ENCODE measurements around the gene LOC101059915. TPM values are rescaled to one million over a fixed set of nuclear protein-coding genes. Genes with fewer than 3 reads are reported as not detected.
"Not testable (repeated sequence)": the region's sequence is repeated elsewhere in the genome, so short reads cannot be mapped to it uniquely, and the experiment has no call there.

LOC101059915 gene

GRCh38 chrX:71714064-71714463, 46.7 kb downstream of the LOC101059915 start:
- WGBS, 2 donors: no CpG with 5 or more reads among the region's 14 CpGs
- H3K36me3 ChIP-seq (ENCODE audit: control insufficient read depth in 1 of 2, insufficient read depth in 2 of 2, low read length in 1 of 2); H3K27ac ChIP-seq (ENCODE audit: low read depth in 1 of 2, low read length in 2 of 2); H3K9me3 ChIP-seq (ENCODE audit: control insufficient read depth, low read length); H3K4me3 ChIP-seq (ENCODE audit: low read length in 2 of 2); DNase-seq; ATAC-seq (ENCODE audit: low FRiP score); H3K4me1 ChIP-seq (ENCODE audit: control insufficient read depth in 1 of 2, insufficient read depth in 2 of 2, low read length in 2 of 2); intact Hi-C loops (cut with DNase I); H3K27me3 ChIP-seq (ENCODE audit: control insufficient read depth in 1 of 2, insufficient read depth in 2 of 2, low read length in 1 of 2): not testable (repeated sequence)

- ATAC-seq (ENCODE audit: low FRiP score); H3K36me3 ChIP-seq (ENCODE audit: control insufficient read depth in 1 of 2, insufficient read depth in 2 of 2, low read length in 1 of 2); H3K9me3 ChIP-seq (ENCODE audit: control insufficient read depth, low read length); H3K27me3 ChIP-seq (ENCODE audit: control insufficient read depth in 1 of 2, insufficient read depth in 2 of 2, low read length in 1 of 2); H3K4me1 ChIP-seq (ENCODE audit: control insufficient read depth in 1 of 2, insufficient read depth in 2 of 2, low read length in 2 of 2); H3K27ac ChIP-seq (ENCODE audit: low read depth in 1 of 2, low read length in 2 of 2); H3K4me3 ChIP-seq (ENCODE audit: low read length in 2 of 2); DNase-seq; intact Hi-C loops (cut with DNase I): not testable (repeated sequence)
- WGBS, 2 donors: no CpG with 5 or more reads among the region's 8 CpGs
Observed at GRCh38 chrX:71715551-71715950, 48.2 kb downstream of the LOC101059915 start.

GRCh38 chrX:71716323-71716722, 49.0 kb downstream of the LOC101059915 start:
- H3K27me3 ChIP-seq (ENCODE audit: control insufficient read depth in 1 of 2, insufficient read depth in 2 of 2, low read length in 1 of 2); H3K4me3 ChIP-seq (ENCODE audit: low read length in 2 of 2); H3K9me3 ChIP-seq (ENCODE audit: control insufficient read depth, low read length); ATAC-seq (ENCODE audit: low FRiP score); H3K36me3 ChIP-seq (ENCODE audit: control insufficient read depth in 1 of 2, insufficient read depth in 2 of 2, low read length in 1 of 2); H3K27ac ChIP-seq (ENCODE audit: low read depth in 1 of 2, low read length in 2 of 2); H3K4me1 ChIP-seq (ENCODE audit: control insufficient read depth in 1 of 2, insufficient read depth in 2 of 2, low read length in 2 of 2); DNase-seq; intact Hi-C loops (cut with DNase I): not testable (repeated sequence)
- no CpG with 5 or more reads among the region's 12 CpGs for WGBS, 2 donors

GRCh38 chrX:71718185-71718584, 50.8 kb downstream of the LOC101059915 start, which contains the start of gene CXorf49:
TSS of gene CXorf49 (minus strand) at chrX:71718285. CDS start at chrX:71718151, 134 bp downstream.
- intact Hi-C loops (cut with DNase I); H3K27ac ChIP-seq (ENCODE audit: low read depth in 1 of 2, low read length in 2 of 2); H3K36me3 ChIP-seq (ENCODE audit: control insufficient read depth in 1 of 2, insufficient read depth in 2 of 2, low read length in 1 of 2); H3K4me1 ChIP-seq (ENCODE audit: control insufficient read depth in 1 of 2, insufficient read depth in 2 of 2, low read length in 2 of 2); ATAC-seq (ENCODE audit: low FRiP score); H3K4me3 ChIP-seq (ENCODE audit: low read length in 2 of 2); H3K27me3 ChIP-seq (ENCODE audit: control insufficient read depth in 1 of 2, insufficient read depth in 2 of 2, low read length in 1 of 2); H3K9me3 ChIP-seq (ENCODE audit: control insufficient read depth, low read length); DNase-seq: not testable (repeated sequence)
- no CpG with 5 or more reads among the region's 30 CpGs for WGBS, 2 donors

- H3K27me3 ChIP-seq (ENCODE audit: control insufficient read depth in 1 of 2, insufficient read depth in 2 of 2, low read length in 1 of 2); ATAC-seq (ENCODE audit: low FRiP score); intact Hi-C loops (cut with DNase I); H3K9me3 ChIP-seq (ENCODE audit: control insufficient read depth, low read length); H3K4me1 ChIP-seq (ENCODE audit: control insufficient read depth in 1 of 2, insufficient read depth in 2 of 2, low read length in 2 of 2); H3K4me3 ChIP-seq (ENCODE audit: low read length in 2 of 2); H3K27ac ChIP-seq (ENCODE audit: low read depth in 1 of 2, low read length in 2 of 2); H3K36me3 ChIP-seq (ENCODE audit: control insufficient read depth in 1 of 2, insufficient read depth in 2 of 2, low read length in 1 of 2): not testable (repeated sequence)
- whole genome bisulfite sequencing, 2 donors: 95% methylated on average over 10 of the region's 30 CpGs; no CpG with 5 or more reads in 1 of the 2 donors
- DNase-seq: peak; percentile 6 to 67
Observed at GRCh38 chrX:71719195-71719594, 51.8 kb downstream of the LOC101059915 start.

GRCh38 chrX:71720289-71720886, 53.0 kb downstream of the LOC101059915 start:
- no CpG with 5 or more reads among the region's 20 CpGs for WGBS, 2 donors
- not testable (repeated sequence) for DNase-seq

More at GRCh38 chrX:71720289-71720886, 53.0 kb downstream of the LOC101059915 start:
- H3K4me3 ChIP-seq (ENCODE audit: low read length in 2 of 2); H3K4me1 ChIP-seq (ENCODE audit: control insufficient read depth in 1 of 2, insufficient read depth in 2 of 2, low read length in 2 of 2); H3K27ac ChIP-seq (ENCODE audit: low read depth in 1 of 2, low read length in 2 of 2); H3K27me3 ChIP-seq (ENCODE audit: control insufficient read depth in 1 of 2, insufficient read depth in 2 of 2, low read length in 1 of 2); ATAC-seq (ENCODE audit: low FRiP score); H3K9me3 ChIP-seq (ENCODE audit: control insufficient read depth, low read length); intact Hi-C loops (cut with DNase I); H3K36me3 ChIP-seq (ENCODE audit: control insufficient read depth in 1 of 2, insufficient read depth in 2 of 2, low read length in 1 of 2): not testable (repeated sequence)

Other genes starting within 250 kb of the LOC101059915 start
- gene OGT, start 134.4 kb upstream of the LOC101059915 start, total RNA-seq: 100 to 1,000 TPM; 188 to 272 TPM
- gene OGT, start 134.4 kb upstream of the LOC101059915 start, polyA plus RNA-seq: 100 to 1,000 TPM in 1 of 2 donors, 10 to 100 TPM in 1; 10.1 to 107 TPM
- 1 to 10 TPM; 1.9 to 4.8 TPM for gene GCNA, start 89.1 kb upstream of the LOC101059915 start, total RNA-seq
- 1 to 10 TPM in 1 of 2 donors, under 1 TPM in 1; 0.38 to 5.4 TPM for gene GCNA, start 89.1 kb upstream of the LOC101059915 start, polyA plus RNA-seq
- gene CXCR3, start 49.0 kb upstream of the LOC101059915 start, total RNA-seq: under 1 TPM; 0.49 to 0.69 TPM
- gene CXCR3, start 49.0 kb upstream of the LOC101059915 start, polyA plus RNA-seq: under 1 TPM in 1 of 2 donors, not detected in 1; 0.50 TPM
- not detected for gene CXorf49, start 50.7 kb downstream of the LOC101059915 start, total RNA-seq
- gene CXorf49, start 50.7 kb downstream of the LOC101059915 start, polyA plus RNA-seq: not detected
- not detected for gene CXorf49B, start 95.8 kb downstream of the LOC101059915 start, total RNA-seq
- gene CXorf49B, start 95.8 kb downstream of the LOC101059915 start, polyA plus RNA-seq: not detected
- 10 to 100 TPM; 28.8 to 50.4 TPM for gene NHSL2, start 243.3 kb downstream of the LOC101059915 start, total RNA-seq
- gene NHSL2, start 243.3 kb downstream of the LOC101059915 start, polyA plus RNA-seq: 1 to 10 TPM in 1 of 2 donors, under 1 TPM in 1; 0.88 to 3.0 TPM

All from aorta (tissue), 5 donors.